ENCODE measurements around the gene ZNF441. TPM values are rescaled to one million over a fixed set of nuclear protein-coding genes. Genes with fewer than 3 reads are reported as not detected.
A peak's percentile ranks its signal among the peaks of the same experiment; 100 is the strongest.

ZNF441 gene
- total and polyA plus RNA-seq, 2 of the 4 experiments (the other 2 are of a cell fraction): 2.8 to 9.7 TPM

- H4K8ac ChIP-seq (ENCODE audit: low read depth in 2 of 2, low read length in 2 of 2): no peak overlapping the region
- no peak overlapping the region for H3K56ac ChIP-seq (ENCODE audit: extremely low read depth, insufficient read depth, low read length)
- no peak overlapping the region for H2AK9ac ChIP-seq (replicated peaks; ENCODE audit: low read depth, low read length, poor library complexity)
- peaks cover 29% of the 10 kb centered on the region for H3K36me3 ChIP-seq (ENCODE audit: control insufficient read depth, insufficient read depth, low read length)
- no peak overlapping the region for H4K5ac ChIP-seq (ENCODE audit: low read depth, low read length)
- no peaks in the 10 kb centered on the region for H4K20me1 ChIP-seq (ENCODE audit: insufficient read depth, low read length)
- H3K27ac ChIP-seq (ENCODE audit: insufficient read depth, low read length): no peak overlapping the region
- peaks cover 75% of the 10 kb centered on the region for H3K9me3 ChIP-seq (ENCODE audit: control insufficient read depth, insufficient read depth, low read length)
- no peak overlapping the region for H3K9ac ChIP-seq (ENCODE audit: low read depth, low read length)
- H3K4me1 ChIP-seq (ENCODE audit: control insufficient read depth, insufficient read depth, low read length): no peaks in the 10 kb centered on the region
- ChIA-PET CTCF (no interaction called here), POLR2A (ENCODE audit: unreplicated experiment) (no interaction called here)
- H3K14ac ChIP-seq (replicated peaks; ENCODE audit: low read depth, low read length): no peak overlapping the region
- H4K91ac ChIP-seq (ENCODE audit: insufficient read depth, low read depth, low read length): no peak overlapping the region
- H2AFZ ChIP-seq (replicated peaks; ENCODE audit: low read length, poor library complexity): no peak overlapping the region
- WGBS, 2 experiments (ENCODE audit: extremely low coverage in 2 of 2, insufficient read length in 1 of 2): no CpG with 5 or more reads among the region's 1 CpG
- no peak overlapping the region for H2BK20ac ChIP-seq (ENCODE audit: low read depth, low read length)
- H3K4ac ChIP-seq (ENCODE audit: low read depth, low read length): no peak overlapping the region
- BruUV-seq (replicated peaks): no TSS peak
- H2BK5ac ChIP-seq (ENCODE audit: low read depth, low read length, poor library complexity, severe bottlenecking): no peak overlapping the region
- DNase-seq (no peak), ATAC-seq (ENCODE audit: low read depth) (no peak)
- H2AK5ac ChIP-seq (ENCODE audit: low read depth, low read length): no peak overlapping the region
- no peak overlapping the region for H3K23ac ChIP-seq (ENCODE audit: low read depth, low read length)
- H3K4me2 ChIP-seq (ENCODE audit: low read depth, low read length): no peak overlapping the region
- H3K18ac ChIP-seq (ENCODE audit: low read depth, low read length): no peak overlapping the region
- in situ Hi-C loops (cut with MboI; ENCODE audit: low sequenced_read_pairs) (no loop called here), intact Hi-C loops (cut with micrococcal nuclease) (no loop called here), dilution Hi-C loops (cut with HindIII; ENCODE audit: low sequenced_read_pairs, unreplicated experiment) (no loop called here)
- H3K27me3 ChIP-seq (ENCODE audit: control insufficient read depth, insufficient read depth, low read length): no peaks in the 10 kb centered on the region
- H2BK15ac ChIP-seq (ENCODE audit: low read depth, low read length): no peak overlapping the region
- H2BK120ac ChIP-seq (ENCODE audit: low read depth, low read length): no peak overlapping the region
- no peaks in the 10 kb centered on the region for H3K79me1 ChIP-seq (ENCODE audit: low read depth in 1 of 2, low read length in 2 of 2)
- no peaks in the 10 kb centered on the region for H3K9me1 ChIP-seq (ENCODE audit: insufficient read depth, low read length)
- no peak overlapping the region for H3K4me3 ChIP-seq (ENCODE audit: insufficient read depth, low read depth, low read length)
- peak; percentile 60 for TF ChIP-seq MAFK (IDR thresholded peaks at IDR 0.05; ENCODE audit: low read depth, low read length)
- no peak for TF ChIP-seq CTCF (conservative IDR thresholded peaks at IDR 0.05; ENCODE audit: low read depth, low read length)
These were observed 17.0 kb downstream of the ZNF441 start for GRCh38 chr19:11783767-11784166.
